Measurements from ENCODE around the gene CMC2.

- TF ChIP-seq CTCF (IDR thresholded peaks at IDR 0.05) (peak; percentile 87 to 94 (median 88)), POLR2AphosphoS5 (IDR thresholded peaks at IDR 0.05; ENCODE audit: insufficient read depth in 1 of 2, low read depth in 1 of 2) (no peak)
These were observed 28.8 kb upstream of the CMC2 start, which contains the start of gene ATMIN for GRCh38 chr16:81035398-81035974.

Measured in vagina (tissue), 2 donors.